SK-N-SH treated with all-trans-retinoic acid at 6 μM for 48 hours (cell line): ENCODE measurements around the gene SDHAF4.

Experiments used
- ARNTL ChIP-seq: fragments of 450-650 bp; formaldehyde crosslinking; IDR thresholded peaks from 2 replicates; pipeline ENCODE4 v1.5.0; 2020; ENCODE audit warnings: low read depth, mild to moderate bottlenecking, moderate library complexity, borderline replicate concordance
- TF ChIP-seq, protein P1 (sequence below): fragments of 250-450 bp; sonication (Bioruptor Pico); IDR thresholded peaks from 2 replicates; pipeline ENCODE4 v1.5.1; 2020; ENCODE audit warnings: low read depth, mild to moderate bottlenecking, moderate library complexity

DNA sequence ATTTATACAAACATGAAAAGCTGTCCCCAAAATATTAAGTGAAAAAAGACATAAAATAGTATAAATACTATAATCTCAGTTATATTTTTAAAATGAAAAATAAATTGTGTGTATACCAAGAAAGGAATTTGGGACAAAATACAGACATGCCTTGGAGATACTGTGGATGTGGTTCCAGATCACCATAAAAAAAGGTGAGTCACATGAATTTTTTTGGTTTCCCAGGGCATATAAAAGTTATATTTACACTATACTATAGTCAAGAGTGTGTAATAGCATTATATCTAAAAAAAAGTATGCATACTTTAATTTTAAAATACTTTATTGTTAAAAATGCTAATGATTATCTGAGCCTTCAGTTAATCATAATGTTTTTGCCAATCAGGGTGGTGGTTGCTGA, 17.4 kb upstream of the SDHAF4 start:
- TF ChIP-seq, protein P1, sequence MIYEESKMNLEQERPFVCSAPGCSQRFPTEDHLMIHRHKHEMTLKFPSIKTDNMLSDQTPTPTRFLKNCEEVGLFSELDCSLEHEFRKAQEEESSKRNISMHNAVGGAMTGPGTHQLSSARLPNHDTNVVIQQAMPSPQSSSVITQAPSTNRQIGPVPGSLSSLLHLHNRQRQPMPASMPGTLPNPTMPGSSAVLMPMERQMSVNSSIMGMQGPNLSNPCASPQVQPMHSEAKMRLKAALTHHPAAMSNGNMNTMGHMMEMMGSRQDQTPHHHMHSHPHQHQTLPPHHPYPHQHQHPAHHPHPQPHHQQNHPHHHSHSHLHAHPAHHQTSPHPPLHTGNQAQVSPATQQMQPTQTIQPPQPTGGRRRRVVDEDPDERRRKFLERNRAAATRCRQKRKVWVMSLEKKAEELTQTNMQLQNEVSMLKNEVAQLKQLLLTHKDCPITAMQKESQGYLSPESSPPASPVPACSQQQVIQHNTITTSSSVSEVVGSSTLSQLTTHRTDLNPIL (CRISPR knock-in tag): no peak
- no peak for TF ChIP-seq ARNTL (CRISPR knock-in tag)
